Measurements from ENCODE around the gene HMCN2. TPM values are rescaled to one million over a fixed set of nuclear protein-coding genes. Genes with fewer than 3 reads are reported as not detected.

HMCN2 gene
- total RNA-seq, 1 experiment from 2014 or later = under 0.01 TPM

Small RNA genes within 50 kb of the gene (small RNA-seq; reads per million reads assigned to genes)
- not detected for gene RN7SL665P

Other genes starting within 250 kb of the HMCN2 start
- gene FNBP1, start 222.6 kb upstream of the HMCN2 start, total RNA-seq (2014; rRNA removed; shearing (Covaris generic)) = 2.4 and 3.1 TPM in 2 replicates
- gene GPR107, start 211.9 kb upstream of the HMCN2 start, total RNA-seq (2014; rRNA removed; shearing (Covaris generic)) = 12.0 and 13.8 TPM in 2 replicates
- gene NCS1, start 93.4 kb upstream of the HMCN2 start, total RNA-seq (2014; rRNA removed; shearing (Covaris generic)) = 6.9 and 7.0 TPM in 2 replicates
- 32.8 and 33.5 TPM in 2 replicates for gene ASS1, start 179.2 kb downstream of the HMCN2 start, total RNA-seq (2014; rRNA removed; shearing (Covaris generic))

Data from HT-29 (cell line).